ENCODE results near the gene CLECL1. TPM values are rescaled to one million over a fixed set of nuclear protein-coding genes. Genes with fewer than 3 reads are reported as not detected.

The CLECL1 gene
- total and polyA plus RNA-seq, 2 of the 13 experiments (the other 11 are each of a cell fraction or from before 2014, with no cell fraction given), result not detected

DNA sequence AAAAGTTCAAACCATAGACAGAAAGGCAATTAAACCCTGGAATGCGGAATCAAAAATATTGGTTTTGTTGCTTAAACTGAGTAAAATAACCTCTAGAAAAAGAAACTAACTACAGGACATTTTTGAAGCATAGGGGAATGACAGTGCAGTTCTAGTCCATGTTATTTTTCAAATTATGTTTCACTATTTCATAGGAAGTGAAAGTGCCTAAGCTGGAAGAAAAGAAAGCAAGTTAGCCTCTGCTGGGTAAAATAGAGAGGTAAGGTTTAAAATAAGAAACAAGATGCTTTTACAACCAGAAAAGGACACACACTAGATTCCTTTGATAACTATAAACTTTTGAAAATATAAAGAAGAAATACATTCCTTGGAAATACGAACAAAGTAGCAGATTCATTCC, 1.1 kb downstream of the CLECL1 start:
- intact Hi-C loops (cut with micrococcal nuclease; ENCODE audit: unreplicated experiment) (no loop called here), in situ Hi-C loops (cut with HindIII; ENCODE audit: extremely low pct_ligation_motif_present, low pct_unique_long_range_greater_than_20kb) (no loop called here)
- Histone ChIP-seq H2AFZ (ENCODE audit: low read length) (no peak overlapping the region), H3K79me2 (ENCODE audit: insufficient read depth, low read length) (no peaks in the 10 kb centered on the region), H3K4me2 (ENCODE audit: low read depth, low read length) (no peak overlapping the region), H3K27ac (ENCODE audit: extremely low read length, insufficient read depth, low read length) (no peak overlapping the region), H3K36me3 (replicated peaks in 1 of 2; ENCODE audit: control insufficient read depth in 1 of 2, insufficient read depth in 2 of 2, low read length in 2 of 2) (no peaks in the 10 kb centered on the region), H3K27me3 (ENCODE audit: control insufficient read depth in 1 of 2, insufficient read depth in 2 of 2, low read length in 2 of 2) (0 out of 5 replicates have a peak, but pooled peaks cover 0 to 3% of the 10 kb centered on the region in 2 experiments), H4K20me1 (ENCODE audit: insufficient read depth, low read length) (no peaks in the 10 kb centered on the region), H3K4me3 (replicated peaks in 1 of 3; ENCODE audit: insufficient read depth in 1 of 3, low read depth in 2 of 3, low read length in 3 of 3) (no peak overlapping the region), H3K9ac (ENCODE audit: insufficient read depth, low read depth, low read length) (no peak overlapping the region), H3K4me1 (ENCODE audit: insufficient read depth, low read length) (no peaks in the 10 kb centered on the region), H3K9me3 (ENCODE audit: low read length) (no peaks in the 10 kb centered on the region)
- DNase-seq (ENCODE audit: low spot score) (no peak), FAIRE-seq (no peak), ATAC-seq (no peak)
- WGBS (ENCODE audit: low lambda C conversion rate), result 6% methylated on average over 2 of the region's 2 CpGs
- ChIA-PET CTCF (ENCODE audit: low intra/inter-chr PET ratio, low total read pairs) (no interaction called here), POLR2A (no interaction called here)
- no TSS peak for BruUV-seq (replicated peaks)
- no peak for TF ChIP-seq CCAR2 (optimal IDR thresholded peaks at IDR 0.05; ENCODE audit: low read depth, low read length)
- TF ChIP-seq, protein P1, sequence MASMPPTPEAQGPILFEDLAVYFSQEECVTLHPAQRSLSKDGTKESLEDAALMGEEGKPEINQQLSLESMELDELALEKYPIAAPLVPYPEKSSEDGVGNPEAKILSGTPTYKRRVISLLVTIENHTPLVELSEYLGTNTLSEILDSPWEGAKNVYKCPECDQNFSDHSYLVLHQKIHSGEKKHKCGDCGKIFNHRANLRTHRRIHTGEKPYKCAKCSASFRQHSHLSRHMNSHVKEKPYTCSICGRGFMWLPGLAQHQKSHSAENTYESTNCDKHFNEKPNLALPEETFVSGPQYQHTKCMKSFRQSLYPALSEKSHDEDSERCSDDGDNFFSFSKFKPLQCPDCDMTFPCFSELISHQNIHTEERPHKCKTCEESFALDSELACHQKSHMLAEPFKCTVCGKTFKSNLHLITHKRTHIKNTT (CRISPR knock-in tag; IDR thresholded peaks at IDR 0.05), result no peak
- no peak for TF ChIP-seq REL (CRISPR knock-in tag; conservative IDR thresholded peaks at IDR 0.05)
- no peak for TF ChIP-seq PPARG (CRISPR knock-in tag; conservative IDR thresholded peaks at IDR 0.05)
- no peak for TF ChIP-seq ONECUT2 (CRISPR knock-in tag; IDR thresholded peaks at IDR 0.05)

GRCh38 chr12:9731393-9731792, 1.5 kb downstream of the CLECL1 start:
- Histone ChIP-seq H3K9ac (ENCODE audit: insufficient read depth, low read depth, low read length) (no peak overlapping the region), H3K9me3 (ENCODE audit: low read length) (no peaks in the 10 kb centered on the region), H3K27ac (ENCODE audit: extremely low read length, insufficient read depth, low read length) (no peak overlapping the region), H3K4me1 (ENCODE audit: insufficient read depth, low read length) (no peaks in the 10 kb centered on the region), H3K36me3 (replicated peaks in 1 of 2; ENCODE audit: control insufficient read depth in 1 of 2, insufficient read depth in 2 of 2, low read length in 2 of 2) (no peaks in the 10 kb centered on the region), H3K4me3 (replicated peaks in 1 of 3; ENCODE audit: insufficient read depth in 1 of 3, low read depth in 2 of 3, low read length in 3 of 3) (no peak overlapping the region), H3K79me2 (ENCODE audit: insufficient read depth, low read length) (no peaks in the 10 kb centered on the region), H4K20me1 (ENCODE audit: insufficient read depth, low read length) (no peaks in the 10 kb centered on the region), H3K4me2 (ENCODE audit: low read depth, low read length) (no peak overlapping the region), H3K27me3 (ENCODE audit: control insufficient read depth in 1 of 2, insufficient read depth in 2 of 2, low read length in 2 of 2) (0 out of 5 replicates have a peak, but pooled peaks cover 0 to 3% of the 10 kb centered on the region in 2 experiments), H2AFZ (ENCODE audit: low read length) (no peak overlapping the region)
- intact Hi-C loops (cut with micrococcal nuclease; ENCODE audit: unreplicated experiment) (no loop called here), in situ Hi-C loops (cut with HindIII; ENCODE audit: extremely low pct_ligation_motif_present, low pct_unique_long_range_greater_than_20kb) (no loop called here)
- ChIA-PET CTCF (ENCODE audit: low intra/inter-chr PET ratio, low total read pairs) (no interaction called here), POLR2A (no interaction called here)
- no peak for ATAC-seq
- 33% methylated on average over 6 of the region's 6 CpGs for WGBS (ENCODE audit: low lambda C conversion rate)
- no TSS peak for BruUV-seq (replicated peaks)
- FAIRE-seq, result no peak
- no peak for DNase-seq (ENCODE audit: low spot score)
- no peak for TF ChIP-seq KMT2B (CRISPR knock-in tag; IDR thresholded peaks at IDR 0.05)
- TF ChIP-seq, protein P2, sequence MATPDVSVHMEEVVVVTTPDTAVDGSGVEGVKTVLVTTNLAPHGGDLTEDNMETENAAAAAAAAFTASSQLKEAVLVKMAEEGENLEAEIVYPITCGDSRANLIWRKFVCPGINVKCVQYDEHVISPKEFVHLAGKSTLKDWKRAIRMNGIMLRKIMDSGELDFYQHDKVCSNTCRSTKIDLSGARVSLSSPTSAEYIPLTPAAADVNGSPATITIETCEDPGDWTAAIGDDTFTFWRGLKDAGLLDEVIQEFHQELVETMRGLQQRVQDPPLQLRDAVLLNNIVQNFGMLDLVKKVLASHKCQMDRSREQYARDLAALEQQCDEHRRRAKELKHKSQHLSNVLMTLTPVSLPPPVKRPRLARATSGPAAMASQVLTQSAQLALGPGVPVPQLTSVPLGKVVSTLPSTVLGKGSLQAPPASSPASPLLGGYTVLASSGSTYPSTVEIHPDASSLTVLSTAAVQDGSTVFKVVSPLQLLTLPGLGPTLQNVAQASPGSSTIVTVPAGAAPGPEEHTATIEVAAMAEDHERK (CRISPR knock-in tag; IDR thresholded peaks at IDR 0.05; ENCODE audit: low read depth), result no peak
- no peak for TF ChIP-seq HMG20A (CRISPR knock-in tag; IDR thresholded peaks at IDR 0.05; ENCODE audit: borderline replicate concordance)
- no peak for TF ChIP-seq HOXA3 (CRISPR knock-in tag; IDR thresholded peaks at IDR 0.05)
- TF ChIP-seq, protein P3, sequence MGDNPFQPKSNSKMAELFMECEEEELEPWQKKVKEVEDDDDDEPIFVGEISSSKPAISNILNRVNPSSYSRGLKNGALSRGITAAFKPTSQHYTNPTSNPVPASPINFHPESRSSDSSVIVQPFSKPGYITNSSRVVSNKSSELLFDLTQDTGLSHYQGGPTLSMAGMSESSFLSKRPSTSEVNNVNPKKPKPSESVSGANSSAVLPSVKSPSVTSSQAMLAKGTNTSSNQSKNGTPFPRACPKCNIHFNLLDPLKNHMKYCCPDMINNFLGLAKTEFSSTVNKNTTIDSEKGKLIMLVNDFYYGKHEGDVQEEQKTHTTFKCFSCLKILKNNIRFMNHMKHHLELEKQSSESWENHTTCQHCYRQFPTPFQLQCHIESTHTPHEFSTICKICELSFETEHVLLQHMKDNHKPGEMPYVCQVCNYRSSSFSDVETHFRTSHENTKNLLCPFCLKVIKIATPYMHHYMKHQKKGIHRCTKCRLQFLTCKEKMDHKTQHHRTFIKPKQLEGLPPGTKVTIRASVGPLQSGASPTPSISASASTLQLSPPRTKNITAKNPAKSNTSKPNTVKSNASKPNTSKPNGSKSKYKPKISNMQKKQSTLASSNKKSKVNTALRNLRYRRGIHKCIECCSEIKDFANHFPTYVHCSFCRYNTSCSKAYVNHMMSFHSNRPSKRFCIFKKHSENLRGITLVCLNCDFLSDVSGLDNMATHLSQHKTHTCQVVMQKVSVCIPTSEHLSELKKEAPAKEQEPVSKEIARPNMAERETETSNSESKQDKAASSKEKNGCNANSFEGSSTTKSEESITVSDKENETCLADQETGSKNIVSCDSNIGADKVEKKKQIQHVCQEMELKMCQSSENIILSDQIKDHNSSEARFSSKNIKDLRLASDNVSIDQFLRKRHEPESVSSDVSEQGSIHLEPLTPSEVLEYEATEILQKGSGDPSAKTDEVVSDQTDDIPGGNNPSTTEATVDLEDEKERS (CRISPR knock-in tag; IDR thresholded peaks at IDR 0.05), result no peak
- no peak for TF ChIP-seq LCORL (IDR thresholded peaks at IDR 0.05)
- no peak for TF ChIP-seq LCORL (CRISPR knock-in tag; IDR thresholded peaks at IDR 0.05)
- no peak for TF ChIP-seq ZNF709 (CRISPR knock-in tag; IDR thresholded peaks at IDR 0.05)
- no peak for TF ChIP-seq ZSCAN20 (CRISPR knock-in tag; IDR thresholded peaks at IDR 0.05; ENCODE audit: borderline replicate concordance)
- TF ChIP-seq SMAD1 (CRISPR knock-in tag; IDR thresholded peaks at IDR 0.05; ENCODE audit: borderline replicate concordance, low read depth), result no peak

All from HepG2 (cell line).